HCT116 (cell line): Measurements from ENCODE around the gene GABBR2. TPM values are rescaled to one million over a fixed set of nuclear protein-coding genes. Genes with fewer than 3 reads are reported as not detected.

Experiments
- ATAC-seq: fragments of 200-7000 bp; cut with Tn5 transposase; 2 replicates; pipeline ENCODE4 v1.9.1; 2020; ENCODE audit warnings: mild to moderate bottlenecking, moderate library complexity
- BruUV-seq: library from RNA; stranded (reverse); fragments of 400-500 nt; replicated peaks from 2 replicates; lab custom pipeline; 2021; lab: Mats Ljungman, UMichigan
- CTCF ChIA-PET: fragments of 300-600 bp; sonication (Branson Sonifier 250); formaldehyde crosslinking; loops from one replicate; lab custom pipeline; 2021; ENCODE audit warnings: antibody characterized with exemption; lab: Charles Lee
- POLR2A ChIA-PET: fragments of 300-600, 350-600 bp; sonication (Branson Sonifier 250); formaldehyde crosslinking; loops from one replicate; lab custom pipeline; 2021; ENCODE audit warnings: antibody characterized with exemption; lab: Charles Lee
- RAD21 ChIA-PET, 2 experiments: fragments of 300-600 bp; sonication (Branson Sonifier 250); formaldehyde crosslinking; loops; one replicate each; lab custom pipeline; 2023; ENCODE audit warnings: low total read pairs in 2 of 2; ENCODE audit not compliant: uncharacterized antibody in 2 of 2, unreplicated experiment in 2 of 2, low non-redundant PET in 1 of 2; lab: Charles Lee
- DNase-seq: peaks from one replicate; pipeline ENCODE4 v3.0.0-alpha.2; 2010; ENCODE audit warnings: low read depth, low spot score
- H2AFZ ChIP-seq: fragments of 200-600 bp; shearing (Covaris generic), sonication (generic); 2 replicates; pipeline ENCODE4 v1.6.1; 2017; ENCODE audit warnings: low read depth, mixed run types, mixed read lengths, antibody characterized with exemption, low read length; ENCODE audit not compliant: poor library complexity, severe bottlenecking
- H3K27ac ChIP-seq: 2 replicates; pipeline ENCODE4 v1.5.1; 2012; ENCODE audit warnings: low read depth, low read length
- H3K27me3 ChIP-seq: fragments of 200-600 bp; sonication (generic); 2 replicates; pipeline ENCODE4 v1.6.1; 2016; ENCODE audit warnings: mixed run types, low read length, mixed read lengths; ENCODE audit not compliant: insufficient read depth
- H3K36me3 ChIP-seq, 2 experiments: fragments of 200-500 bp in 1 of 2; fragments of 200-600 bp in 1 of 2; sonication (Bioruptor generic) in 1 of 2; sonication (generic) in 1 of 2; 2 replicates each; pipeline versions ENCODE4 v1.5.1 to v1.6.1; 2014 to 2016; ENCODE audit warnings: low read length in 2 of 2, inconsistent platforms in 1 of 2, mixed read lengths in 1 of 2, mixed run types in 1 of 2; ENCODE audit not compliant: insufficient read depth in 2 of 2, control insufficient read depth in 1 of 2
- H3K4me1 ChIP-seq, 2 experiments: fragments of 200-600 bp in 1 of 2; sonication (generic) in 1 of 2; 2 replicates each; pipeline versions ENCODE4 v1.5.1 to v1.6.1; 2012 to 2017; ENCODE audit warnings: low read length in 2 of 2, inconsistent platforms in 1 of 2, mild to moderate bottlenecking in 1 of 2, mixed read lengths in 1 of 2, mixed run types in 1 of 2, moderate library complexity in 1 of 2; ENCODE audit not compliant: insufficient read depth in 2 of 2, control insufficient read depth in 1 of 2
- H3K4me2 ChIP-seq: fragments of 200-600 bp; sonication (generic); 2 replicates; pipeline ENCODE4 v1.6.1; 2017; ENCODE audit warnings: mixed run types, low read length, mixed read lengths
- H3K4me3 ChIP-seq, 2 experiments: fragments of 200-600 bp in 1 of 2; sonication (generic) in 1 of 2; replicated peaks in 1 of 2; 2 replicates each; pipeline ENCODE4 v1.5.1; 2011 to 2016; ENCODE audit warnings: low read length in 2 of 2, control low read depth in 1 of 2, low read depth in 1 of 2, mild to moderate bottlenecking in 1 of 2, mixed read lengths in 1 of 2, mixed run types in 1 of 2
- H3K79me2 ChIP-seq: fragments of 200-600 bp; sonication (generic); 2 replicates; pipeline ENCODE4 v1.6.1; 2017; ENCODE audit warnings: mild to moderate bottlenecking, mixed run types, low read length, moderate library complexity, mixed read lengths; ENCODE audit not compliant: insufficient read depth
- H3K9ac ChIP-seq: fragments of 200-600 bp; sonication (generic); 2 replicates; pipeline ENCODE4 v1.6.1; 2016; ENCODE audit warnings: low read length, mixed read lengths
- H3K9me2 ChIP-seq: fragments of 200-600 bp; sonication (generic), shearing (Covaris generic); 2 replicates; pipeline ENCODE4 v1.6.1; 2017; ENCODE audit warnings: mixed run types, mild to moderate bottlenecking, moderate library complexity; ENCODE audit not compliant: insufficient read depth
- H3K9me3 ChIP-seq, 2 experiments: fragments of 200-500 bp in 1 of 2; fragments of 200-600 bp in 1 of 2; sonication (Bioruptor generic) in 1 of 2; sonication (generic) in 1 of 2; 2 replicates each; pipeline ENCODE4 v1.6.1; 2014 to 2017; ENCODE audit warnings: low read length in 2 of 2, mixed read lengths in 2 of 2, inconsistent platforms in 1 of 2, low read depth in 1 of 2, mild to moderate bottlenecking in 1 of 2, mixed run types in 1 of 2, moderate library complexity in 1 of 2; ENCODE audit not compliant: control insufficient read depth in 1 of 2, insufficient read depth in 1 of 2
- H4K20me1 ChIP-seq: fragments of 200-600 bp; sonication (generic), shearing (Covaris generic); 2 replicates; pipeline ENCODE4 v1.6.1; 2017; ENCODE audit warnings: mixed run types, mild to moderate bottlenecking, moderate library complexity; ENCODE audit not compliant: insufficient read depth
- CEBPB ChIP-seq: IDR thresholded peaks from 2 replicates; pipeline ENCODE4 v1.6.1; 2012; ENCODE audit warnings: low read depth
- CTCF ChIP-seq, 3 experiments: fragments of 200-600 bp in 1 of 3; sonication (generic) in 1 of 3; IDR thresholded peaks in 2 of 3; conservative IDR thresholded peaks in 1 of 3; 2 replicates each; pipeline ENCODE4 v1.5.1; 2012 to 2017; ENCODE audit warnings: low read depth in 2 of 3, low read length in 2 of 3, antibody characterized with exemption in 1 of 3, borderline replicate concordance in 1 of 3, control low read depth in 1 of 3, mild to moderate bottlenecking in 1 of 3, mixed read lengths in 1 of 3, mixed run types in 1 of 3, moderate library complexity in 1 of 3; ENCODE audit not compliant: insufficient read depth in 1 of 3
- EZH2phosphoT487 ChIP-seq: fragments of 200-600 bp; IDR thresholded peaks from 2 replicates; pipeline ENCODE4 v1.6.1; 2018; ENCODE audit warnings: antibody characterized with exemption, borderline replicate concordance
- POLR2A ChIP-seq: IDR thresholded peaks from 2 replicates; pipeline ENCODE4 v1.7.0; 2011; ENCODE audit warnings: borderline replicate concordance; ENCODE audit not compliant: insufficient read depth, insufficient read length; ENCODE audit errors: extremely low read depth
- POLR2AphosphoS5 ChIP-seq: IDR thresholded peaks from 2 replicates; pipeline ENCODE4 v1.6.1; 2011; ENCODE audit warnings: mild to moderate bottlenecking, low read depth, low read length, moderate library complexity
- RAD21 ChIP-seq: IDR thresholded peaks from 2 replicates; pipeline ENCODE4 v1.6.1; 2012; ENCODE audit warnings: low read depth, mild to moderate bottlenecking
- SIN3A ChIP-seq: IDR thresholded peaks from 2 replicates; pipeline ENCODE4 v1.6.1; 2012; ENCODE audit warnings: low read depth
- SP1 ChIP-seq: IDR thresholded peaks from 2 replicates; pipeline ENCODE4 v1.6.1; 2012; ENCODE audit warnings: low read depth
- SRF ChIP-seq: IDR thresholded peaks from 2 replicates; pipeline ENCODE4 v1.6.1; 2012; ENCODE audit warnings: low read depth
- TCF7L2 ChIP-seq: IDR thresholded peaks from 2 replicates; pipeline ENCODE4 v1.7.0; 2011; ENCODE audit warnings: borderline replicate concordance, inconsistent platforms; ENCODE audit not compliant: insufficient read depth, insufficient read length; ENCODE audit errors: extremely low read depth
- YY1 ChIP-seq: IDR thresholded peaks from 2 replicates; pipeline ENCODE4 v1.6.1; 2011; ENCODE audit warnings: low read length, low read depth, moderate library complexity, mild to moderate bottlenecking; ENCODE audit not compliant: insufficient replicate concordance; ENCODE audit errors: extremely low read depth
- ZBTB33 ChIP-seq: IDR thresholded peaks from 2 replicates; pipeline ENCODE4 v1.6.1; 2011; ENCODE audit warnings: mild to moderate bottlenecking, low read length, moderate library complexity; ENCODE audit not compliant: insufficient replicate concordance; ENCODE audit errors: extremely low read depth
- ZFX ChIP-seq: fragments of 450-650 bp; IDR thresholded peaks from 2 replicates; pipeline ENCODE4 v1.6.1; 2017
- ZNF274 ChIP-seq: fragments of 200-500 bp; sonication (Bioruptor generic); IDR thresholded peaks from 2 replicates; pipeline ENCODE4 v1.6.1; 2014; ENCODE audit warnings: mild to moderate bottlenecking, low read depth, low read length, inconsistent platforms
- intact Hi-C: fragments of 100-400 bp; cut with micrococcal nuclease; formaldehyde crosslinking; loops from 2 replicates; pipeline ENCODE4 v1.10.0; 2022
- total RNA-seq: library from RNA; stranded (reverse); gene quantifications from one replicate; pipeline ENCODE4 v1.2.1, GENCODE V29; 2021; ENCODE audit not compliant: unreplicated experiment
- TF ChIP-seq, protein P1 (sequence below): IDR thresholded peaks from 2 replicates; pipeline ENCODE4 v1.6.1; 2012

GABBR2 gene
- total RNA-seq, 1 experiment from 2014 or later: 0.15 TPM

- Histone ChIP-seq H3K27ac (no peak overlapping the region), H4K20me1 (no peaks in the 10 kb centered on the region), H3K9me2 (no peaks in the 10 kb centered on the region), H3K9me3 (no peaks in the 10 kb centered on the region), H3K4me2 (no peak overlapping the region), H3K36me3 (no peaks in the 10 kb centered on the region), H2AFZ (no peak overlapping the region), H3K9ac (no peak overlapping the region), H3K79me2 (no peaks in the 10 kb centered on the region), H3K27me3 (peaks cover 5% of the 10 kb centered on the region; the same call in 1 of the 2 replicates), H3K4me3 (no peak overlapping the region), H3K4me1 (no peaks in the 10 kb centered on the region)
- intact Hi-C loops: no loop called here
- DNase-seq: no peak
- ChIA-PET POLR2A (no interaction called here), CTCF (no interaction called here), RAD21 (no interaction called here)
- no peak for TF ChIP-seq ZNF274
- BruUV-seq: no TSS peak
- no peak for ATAC-seq
These were observed 204.9 kb downstream of the GABBR2 start for GRCh38 chr9:98503867-98504266.

- H3K4me2 ChIP-seq: no peak overlapping the region
- H3K27me3 ChIP-seq: peaks cover 5% of the 10 kb centered on the region; the same call in 1 of the 2 replicates
- no peaks in the 10 kb centered on the region for H3K79me2 ChIP-seq
- no peaks in the 10 kb centered on the region for H3K36me3 ChIP-seq
- no peak for ATAC-seq
- no peaks in the 10 kb centered on the region for H3K9me2 ChIP-seq
- intact Hi-C loops: no loop called here
- no peaks in the 10 kb centered on the region for H3K9me3 ChIP-seq
- no TSS peak for BruUV-seq
- no peak overlapping the region for H3K27ac ChIP-seq
- CTCF ChIA-PET: no interaction called here
- no peaks in the 10 kb centered on the region for H3K4me1 ChIP-seq
- no peaks in the 10 kb centered on the region for H4K20me1 ChIP-seq
- RAD21 ChIA-PET: no interaction called here
- no peak for DNase-seq
- H3K4me3 ChIP-seq: no peak overlapping the region
- POLR2A ChIA-PET: no interaction called here
- H2AFZ ChIP-seq: no peak overlapping the region
- H3K9ac ChIP-seq: no peak overlapping the region
- no peak for TF ChIP-seq SIN3A
- no peak for TF ChIP-seq POLR2AphosphoS5
- no peak for TF ChIP-seq ZNF274
- TF ChIP-seq TCF7L2: no peak
- TF ChIP-seq RAD21: no peak
- TF ChIP-seq EZH2phosphoT487: no peak
- TF ChIP-seq, protein P1, sequence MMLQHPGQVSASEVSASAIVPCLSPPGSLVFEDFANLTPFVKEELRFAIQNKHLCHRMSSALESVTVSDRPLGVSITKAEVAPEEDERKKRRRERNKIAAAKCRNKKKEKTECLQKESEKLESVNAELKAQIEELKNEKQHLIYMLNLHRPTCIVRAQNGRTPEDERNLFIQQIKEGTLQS: no peak
- no peak for TF ChIP-seq ZFX
- no peak for TF ChIP-seq SRF
- no peak for TF ChIP-seq CEBPB
- TF ChIP-seq POLR2A: no peak
- no peak for TF ChIP-seq ZBTB33
- TF ChIP-seq CTCF (IDR thresholded peaks at IDR 0.05 in 2 of 3, conservative IDR thresholded peaks at IDR 0.05 in 1 of 3; ENCODE audit: borderline replicate concordance in 1 of 3, insufficient read depth in 1 of 3, low read depth in 2 of 3, low read length in 2 of 3): no peak
- TF ChIP-seq YY1: no peak
- TF ChIP-seq SP1: no peak
These were observed 205.8 kb downstream of the GABBR2 start for GRCh38 chr9:98502976-98503325.
